Lower leg skin (tissue), 3 donors: ENCODE data around the gene E2F3.

ENCODE experiments used
- POLR2A ChIP-seq, 2 donors: fragments of 450-650 bp; IDR thresholded peaks; one replicate each; pipeline ENCODE4 v1.6.1; 2016 to 2017; ENCODE audit warnings: antibody characterized with exemption in 2 of 2, mild to moderate bottlenecking in 1 of 2, moderate library complexity in 1 of 2
- TF ChIP-seq, protein P1 (sequence below), 3 donors: fragments of 450-650 bp; IDR thresholded peaks; one replicate each; pipeline ENCODE4 v1.5.1; 2016; ENCODE audit warnings: antibody characterized with exemption in 3 of 3, mild to moderate bottlenecking in 3 of 3, moderate library complexity in 2 of 3

DNA sequence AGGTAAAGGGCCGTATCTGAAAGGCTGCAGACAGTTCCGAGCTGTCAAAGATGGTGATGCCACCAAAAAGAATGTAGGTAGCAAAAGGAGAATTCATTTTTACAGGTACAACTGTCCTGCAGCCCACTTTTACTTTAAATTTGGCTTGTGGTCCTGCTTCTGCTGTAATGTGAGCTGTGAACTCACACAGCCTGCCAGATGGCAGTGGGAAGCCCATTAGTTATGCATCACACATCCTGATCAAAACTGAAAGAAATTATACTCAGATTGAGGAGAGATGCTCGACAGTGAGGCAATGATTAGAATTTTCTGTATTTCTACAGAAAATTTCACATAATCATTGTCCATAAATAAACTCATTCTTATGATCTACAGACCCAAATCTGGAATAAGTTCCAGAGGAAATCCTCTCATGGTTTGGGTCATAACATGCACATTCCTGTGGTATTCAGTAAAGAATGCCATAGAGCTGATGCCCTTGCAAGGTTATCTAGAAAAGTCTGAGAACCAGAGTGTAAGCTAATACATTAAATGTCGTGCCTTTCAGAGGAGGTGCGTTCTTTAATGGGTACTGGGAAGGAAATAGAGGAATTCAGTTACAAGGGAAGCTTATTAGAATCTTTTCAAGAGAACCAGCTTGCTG lies 23.9 kb upstream of the E2F3 start:
- TF ChIP-seq POLR2A (IDR thresholded peaks at IDR 0.05): no peak
- TF ChIP-seq, protein P1, sequence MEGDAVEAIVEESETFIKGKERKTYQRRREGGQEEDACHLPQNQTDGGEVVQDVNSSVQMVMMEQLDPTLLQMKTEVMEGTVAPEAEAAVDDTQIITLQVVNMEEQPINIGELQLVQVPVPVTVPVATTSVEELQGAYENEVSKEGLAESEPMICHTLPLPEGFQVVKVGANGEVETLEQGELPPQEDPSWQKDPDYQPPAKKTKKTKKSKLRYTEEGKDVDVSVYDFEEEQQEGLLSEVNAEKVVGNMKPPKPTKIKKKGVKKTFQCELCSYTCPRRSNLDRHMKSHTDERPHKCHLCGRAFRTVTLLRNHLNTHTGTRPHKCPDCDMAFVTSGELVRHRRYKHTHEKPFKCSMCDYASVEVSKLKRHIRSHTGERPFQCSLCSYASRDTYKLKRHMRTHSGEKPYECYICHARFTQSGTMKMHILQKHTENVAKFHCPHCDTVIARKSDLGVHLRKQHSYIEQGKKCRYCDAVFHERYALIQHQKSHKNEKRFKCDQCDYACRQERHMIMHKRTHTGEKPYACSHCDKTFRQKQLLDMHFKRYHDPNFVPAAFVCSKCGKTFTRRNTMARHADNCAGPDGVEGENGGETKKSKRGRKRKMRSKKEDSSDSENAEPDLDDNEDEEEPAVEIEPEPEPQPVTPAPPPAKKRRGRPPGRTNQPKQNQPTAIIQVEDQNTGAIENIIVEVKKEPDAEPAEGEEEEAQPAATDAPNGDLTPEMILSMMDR (IDR thresholded peaks at IDR 0.05): no peak
